ENCODE data around the gene PTPRK.

- TF ChIP-seq POLR2A (IDR thresholded peaks at IDR 0.05; ENCODE audit: low read length) (no peak), GATA1 (IDR thresholded peaks at IDR 0.05; ENCODE audit: low read depth, low read length) (no peak)
These were observed 152.0 kb downstream of the PTPRK start for GRCh38 chr6:128368213-128368944.

Data from erythroblast (primary cell).